ENCODE measurements around the gene HAGHL. TPM values are rescaled to one million over a fixed set of nuclear protein-coding genes. Genes with fewer than 3 reads are reported as not detected.

HAGHL gene
- total RNA-seq, 4 donors from 2014 or later, result 1.1 to 5.6 (median 2.6) TPM

DNA sequence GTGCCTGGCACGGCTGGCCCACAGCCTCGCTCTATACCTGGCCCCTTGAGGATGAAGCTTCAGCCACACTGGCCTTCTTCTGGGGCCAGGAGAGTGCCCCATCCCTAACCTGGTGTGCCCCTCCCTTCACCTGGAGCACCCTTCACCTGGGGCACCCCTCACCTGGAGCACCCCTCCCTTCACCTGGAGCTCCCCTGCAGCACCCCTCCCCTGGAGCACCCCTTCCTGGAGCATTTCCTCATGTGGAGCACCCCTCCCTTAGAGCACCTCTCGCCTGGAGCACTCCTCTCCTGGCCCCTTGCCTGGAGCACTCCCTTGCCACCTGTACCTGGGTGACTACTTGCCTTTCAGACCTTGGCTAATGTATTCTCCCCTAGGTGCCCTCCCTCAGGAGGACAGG, 18.9 kb upstream of the HAGHL start:
- TF ChIP-seq, protein P1, sequence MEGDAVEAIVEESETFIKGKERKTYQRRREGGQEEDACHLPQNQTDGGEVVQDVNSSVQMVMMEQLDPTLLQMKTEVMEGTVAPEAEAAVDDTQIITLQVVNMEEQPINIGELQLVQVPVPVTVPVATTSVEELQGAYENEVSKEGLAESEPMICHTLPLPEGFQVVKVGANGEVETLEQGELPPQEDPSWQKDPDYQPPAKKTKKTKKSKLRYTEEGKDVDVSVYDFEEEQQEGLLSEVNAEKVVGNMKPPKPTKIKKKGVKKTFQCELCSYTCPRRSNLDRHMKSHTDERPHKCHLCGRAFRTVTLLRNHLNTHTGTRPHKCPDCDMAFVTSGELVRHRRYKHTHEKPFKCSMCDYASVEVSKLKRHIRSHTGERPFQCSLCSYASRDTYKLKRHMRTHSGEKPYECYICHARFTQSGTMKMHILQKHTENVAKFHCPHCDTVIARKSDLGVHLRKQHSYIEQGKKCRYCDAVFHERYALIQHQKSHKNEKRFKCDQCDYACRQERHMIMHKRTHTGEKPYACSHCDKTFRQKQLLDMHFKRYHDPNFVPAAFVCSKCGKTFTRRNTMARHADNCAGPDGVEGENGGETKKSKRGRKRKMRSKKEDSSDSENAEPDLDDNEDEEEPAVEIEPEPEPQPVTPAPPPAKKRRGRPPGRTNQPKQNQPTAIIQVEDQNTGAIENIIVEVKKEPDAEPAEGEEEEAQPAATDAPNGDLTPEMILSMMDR (IDR thresholded peaks at IDR 0.05; ENCODE audit: low read depth), result no peak

DNA sequence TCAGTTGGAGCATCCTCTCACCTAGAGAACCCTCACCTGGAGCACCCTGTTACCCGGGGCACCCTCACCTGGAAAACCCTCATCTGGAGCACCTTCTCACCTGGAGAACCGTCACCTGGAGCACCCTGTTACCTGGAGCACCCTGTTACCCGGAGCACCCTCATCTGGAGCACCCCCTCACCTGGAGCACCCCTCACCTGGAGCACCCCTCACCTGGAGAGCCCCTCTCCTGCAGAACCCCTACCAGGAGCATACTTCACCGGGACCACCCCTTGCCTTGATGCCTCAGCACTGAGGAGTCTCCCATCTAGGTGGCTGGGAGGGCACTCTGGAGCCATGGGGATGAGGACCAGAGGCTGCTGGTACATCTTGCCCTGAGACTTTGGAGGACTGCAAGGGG, 17.9 kb upstream of the HAGHL start:
- TF ChIP-seq, protein P1 (IDR thresholded peaks at IDR 0.05; ENCODE audit: low read depth), result no peak

DNA sequence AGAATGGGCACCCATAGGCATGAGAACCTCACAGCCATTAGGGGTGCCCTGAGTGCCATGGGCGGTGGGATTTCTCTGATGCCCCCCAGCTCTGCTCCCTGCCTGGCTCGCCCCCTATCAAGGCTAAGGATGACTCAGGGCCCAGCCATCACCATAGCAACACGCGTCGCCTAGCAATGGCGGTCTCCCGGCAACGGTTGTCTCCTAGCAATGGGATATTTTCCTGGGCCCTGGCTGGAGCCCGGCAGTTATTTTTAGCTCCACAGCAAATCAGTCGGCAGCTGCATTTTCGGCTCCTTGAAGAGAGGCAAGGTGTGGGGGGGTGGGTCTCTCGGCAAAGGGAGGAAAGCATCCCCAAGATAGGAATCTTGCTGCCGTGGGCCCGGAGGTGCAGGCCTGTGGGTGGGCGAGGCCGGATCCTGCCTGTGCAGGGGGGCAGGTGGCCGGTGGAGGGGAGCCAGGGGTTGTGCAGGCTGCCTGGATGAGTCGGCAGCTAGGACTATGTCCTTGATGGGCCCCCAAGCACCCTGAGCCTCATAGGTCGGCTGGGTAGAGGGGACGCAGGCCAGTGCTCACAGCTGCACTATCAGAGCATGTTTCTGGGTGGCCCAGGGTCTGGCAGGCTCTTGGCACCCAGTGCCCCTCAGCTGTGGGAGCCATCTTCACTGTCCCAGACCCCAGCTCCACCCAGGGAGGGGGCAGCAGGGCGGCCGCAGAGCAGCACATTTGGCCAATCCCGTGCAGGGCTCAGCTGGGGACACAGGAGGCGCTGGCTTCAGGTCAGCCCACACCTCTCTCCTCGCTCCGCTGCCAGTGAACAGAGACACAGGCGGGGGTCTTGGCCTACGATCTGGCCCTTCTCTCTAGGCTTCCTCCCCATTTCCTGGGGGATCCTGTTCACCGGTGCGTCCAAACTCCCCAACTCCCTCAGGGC, 17.1 kb upstream of the HAGHL start:
- TF ChIP-seq, protein P1 (IDR thresholded peaks at IDR 0.05; ENCODE audit: low read depth), result no peak

DNA sequence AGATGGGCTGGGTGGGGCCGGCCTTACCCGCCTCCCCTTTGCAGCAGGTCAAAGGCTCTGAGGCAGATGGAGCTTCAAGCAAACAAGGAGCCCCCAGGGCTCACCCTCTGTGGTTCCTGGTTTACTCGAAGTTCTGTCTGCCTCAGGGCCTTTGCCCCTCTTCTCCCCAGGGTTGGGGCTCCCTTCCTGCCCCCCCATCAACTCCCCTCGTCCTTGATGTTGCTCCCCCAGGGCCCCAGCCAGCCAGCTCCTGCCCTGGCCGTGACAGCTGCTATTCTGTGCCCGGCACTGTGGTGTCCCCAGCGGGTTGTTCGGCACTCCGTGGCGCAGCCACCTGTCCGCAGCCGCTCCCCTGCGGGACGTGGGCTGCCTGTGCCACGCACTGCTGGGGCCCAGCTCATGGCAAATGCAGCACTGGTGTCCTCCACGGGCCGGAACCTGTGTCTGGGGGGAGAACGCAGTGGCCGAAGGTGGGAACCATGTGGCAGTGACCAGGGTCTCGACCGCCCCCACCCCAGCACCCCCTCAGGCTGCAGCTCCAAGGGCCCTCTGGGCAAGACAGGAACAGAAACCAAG, 16.3 kb upstream of the HAGHL start:
- TF ChIP-seq, protein P1 (IDR thresholded peaks at IDR 0.05; ENCODE audit: low read depth), result no peak

DNA sequence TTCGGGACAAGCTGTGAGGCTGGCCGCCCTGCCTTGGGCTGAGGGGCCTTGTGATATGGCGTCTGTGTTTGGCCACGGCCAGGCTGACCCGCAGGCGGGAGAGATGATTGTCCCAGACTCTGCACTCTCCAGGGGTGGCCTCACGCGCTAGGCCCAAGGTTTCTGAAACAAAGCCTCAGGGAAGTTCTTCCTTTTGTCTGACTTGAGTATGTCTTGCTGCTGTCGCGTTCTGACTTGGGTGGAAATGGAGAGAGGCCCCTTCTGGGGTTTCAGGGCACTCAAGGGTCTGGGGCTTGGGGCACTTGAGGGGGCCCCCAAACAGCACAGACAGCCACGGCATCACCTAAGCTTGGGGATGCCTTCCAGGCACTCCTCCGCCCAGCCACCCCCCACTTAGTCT, 15.8 kb upstream of the HAGHL start:
- TF ChIP-seq, protein P1 (IDR thresholded peaks at IDR 0.05; ENCODE audit: low read depth), result no peak

DNA sequence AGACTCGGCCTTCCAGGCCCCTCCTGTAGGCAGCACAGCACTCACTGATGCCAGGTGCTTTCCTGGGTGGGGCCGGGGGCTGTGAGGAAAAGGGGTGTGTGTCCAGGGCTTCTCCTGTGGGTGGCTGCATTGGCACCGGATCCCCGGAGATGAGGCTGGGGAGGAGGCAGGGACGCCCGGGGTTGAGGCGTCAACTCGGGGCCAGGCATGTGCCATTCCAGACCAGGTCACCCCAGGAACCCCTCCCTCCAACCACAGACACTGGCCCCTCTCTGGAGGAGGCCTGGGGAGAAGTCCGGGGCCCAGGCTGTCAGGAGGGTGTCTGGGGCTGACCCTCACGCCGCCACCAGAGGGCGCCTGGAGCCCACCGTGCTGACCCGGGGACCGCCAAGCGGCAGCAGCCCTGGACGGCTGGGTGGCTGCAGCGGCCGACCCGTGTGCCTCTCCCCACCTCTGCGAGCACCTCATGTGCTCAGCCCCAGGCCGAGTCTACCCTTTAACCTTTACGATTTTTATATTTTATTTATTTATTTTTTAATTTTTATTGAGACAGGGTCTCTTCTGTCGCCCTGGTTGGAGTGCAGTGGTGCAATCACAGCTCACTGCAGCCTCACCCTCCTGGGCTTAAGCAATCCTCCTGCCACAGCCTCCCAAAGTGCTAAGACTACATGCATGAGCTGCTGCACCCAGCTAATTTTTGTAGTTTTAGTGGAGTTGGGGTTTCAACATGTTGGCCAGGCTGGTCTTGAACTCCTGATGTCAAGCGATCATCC, 15.2 kb upstream of the HAGHL start:
- TF ChIP-seq, protein P1 (IDR thresholded peaks at IDR 0.05; ENCODE audit: low read depth), result no peak

DNA sequence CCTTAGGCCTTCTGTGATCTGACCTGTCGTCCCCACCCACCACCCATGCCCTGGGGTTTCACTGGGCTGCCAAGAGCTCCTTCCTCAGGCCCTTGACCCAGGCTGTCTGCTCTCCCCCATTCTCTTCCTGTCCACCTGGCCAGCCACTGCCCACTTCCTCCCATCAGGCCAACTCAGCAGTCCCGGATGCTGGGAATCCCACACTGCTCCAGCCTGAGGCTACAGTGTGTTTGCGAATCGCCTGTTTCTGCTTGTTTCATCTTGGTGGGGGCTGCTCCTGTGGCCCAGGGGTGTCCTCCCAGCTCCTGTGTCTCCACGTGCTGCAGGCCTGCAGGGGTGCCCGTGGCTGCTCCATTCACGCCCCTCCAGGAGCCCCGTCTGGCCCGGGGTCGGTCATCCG, 12.8 kb upstream of the HAGHL start:
- TF ChIP-seq, protein P1 (IDR thresholded peaks at IDR 0.05; ENCODE audit: low read depth), result no peak
